Fibroblast of upper back skin (primary cell): ENCODE results near the gene SOX10.

Source experiments
- DNase-seq: peaks from one replicate; pipeline ENCODE4 v3.0.0-alpha.2; 2013

The SOX10 gene

GRCh38 chr22:38016182-38017151 is 32.1 kb upstream of the SOX10 start:
- DNase-seq: no peak

DNA sequence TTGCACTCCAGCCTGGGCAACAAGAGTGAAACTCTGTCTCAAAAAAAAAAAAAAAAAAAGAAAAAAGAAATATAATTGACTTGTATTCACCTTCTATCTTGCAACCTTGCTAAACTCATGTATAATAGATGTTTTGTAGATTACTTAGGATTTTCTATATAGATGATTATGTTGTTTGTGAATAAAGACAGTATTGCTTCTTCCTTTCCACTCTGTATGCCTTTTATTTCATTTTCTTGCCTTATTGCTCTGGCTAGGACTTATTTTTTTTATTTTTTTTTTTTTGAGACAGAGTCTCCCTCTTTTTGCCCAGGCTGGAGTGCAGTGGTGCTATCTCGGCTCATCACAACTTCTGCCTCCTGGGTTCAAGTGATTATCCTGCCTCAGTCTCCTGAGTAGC is 29.7 kb upstream of the SOX10 start:
- no peak for DNase-seq

DNA sequence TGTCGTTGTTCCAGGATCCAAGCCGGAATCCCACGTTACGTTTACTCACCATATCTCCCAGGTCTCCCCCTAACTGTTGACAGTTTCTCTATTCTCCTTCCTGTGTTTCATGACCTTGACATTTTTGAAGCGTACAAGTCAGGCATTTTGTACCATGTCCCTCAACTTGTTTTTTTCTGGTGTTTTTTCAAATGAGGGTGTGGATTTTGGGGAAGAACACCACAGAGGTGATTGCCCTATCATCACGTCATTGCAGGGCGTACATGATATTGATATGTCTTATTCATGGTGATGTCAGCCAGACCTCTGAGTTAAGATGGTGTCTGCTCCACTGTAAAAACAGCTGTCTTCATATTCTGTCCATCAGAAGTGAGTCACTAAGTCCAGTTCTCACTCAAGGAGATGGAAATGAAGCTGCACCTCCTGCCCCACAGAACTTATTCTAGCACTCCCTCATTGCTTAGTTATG is 28.3 kb upstream of the SOX10 start:
- DNase-seq: no peak

GRCh38 chr22:38009000-38009806 is 24.8 kb upstream of the SOX10 start:
- no peak for DNase-seq

- no peak for DNase-seq
Measured at GRCh38 chr22:38007330-38007902, 23.1 kb upstream of the SOX10 start.

- no peak for DNase-seq
Measured at GRCh38 chr22:38006906-38007305, 22.6 kb upstream of the SOX10 start.

DNA sequence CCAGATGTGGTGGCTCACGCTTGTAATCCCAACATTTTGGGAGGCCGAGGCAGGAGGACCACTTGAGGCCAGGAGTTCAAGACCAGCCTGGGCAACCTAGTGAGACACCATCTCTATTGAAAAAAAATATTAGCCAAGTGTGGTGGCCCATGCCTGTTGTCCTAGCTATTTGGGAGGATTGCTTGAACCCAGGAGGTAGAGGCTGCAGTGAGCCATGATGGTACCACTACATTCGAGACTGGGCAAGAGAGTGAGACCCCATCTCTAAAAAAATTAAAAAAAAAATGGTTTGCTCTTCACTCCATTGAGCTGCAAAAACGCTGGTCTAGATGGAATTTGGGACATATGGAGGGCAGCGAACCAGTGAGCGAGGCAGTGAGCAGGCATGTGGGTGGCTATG is 21.6 kb upstream of the SOX10 start:
- DNase-seq: no peak

GRCh38 chr22:37999640-38000272 is 15.4 kb upstream of the SOX10 start:
- no peak for DNase-seq

DNA sequence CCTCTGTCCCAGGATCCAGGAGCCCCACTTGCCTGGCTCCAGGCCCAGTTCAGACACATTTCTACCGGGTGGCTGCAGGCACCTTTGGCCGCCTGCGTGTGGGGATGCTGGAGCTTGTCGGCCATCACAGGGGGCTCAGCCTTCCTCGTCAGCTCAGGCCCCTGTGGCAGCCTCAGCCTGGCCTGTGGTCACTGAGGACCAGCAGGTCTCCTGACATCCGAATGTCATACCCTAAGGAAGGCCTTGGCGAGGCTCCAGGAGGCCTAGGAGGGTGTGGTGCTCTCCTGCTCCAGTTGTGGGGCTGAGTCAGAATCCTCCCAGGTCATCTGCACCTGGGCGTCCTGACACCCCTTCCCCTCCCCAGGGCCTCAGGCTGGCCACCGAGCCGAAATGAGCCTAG is 14.9 kb upstream of the SOX10 start:
- no peak for DNase-seq

DNA sequence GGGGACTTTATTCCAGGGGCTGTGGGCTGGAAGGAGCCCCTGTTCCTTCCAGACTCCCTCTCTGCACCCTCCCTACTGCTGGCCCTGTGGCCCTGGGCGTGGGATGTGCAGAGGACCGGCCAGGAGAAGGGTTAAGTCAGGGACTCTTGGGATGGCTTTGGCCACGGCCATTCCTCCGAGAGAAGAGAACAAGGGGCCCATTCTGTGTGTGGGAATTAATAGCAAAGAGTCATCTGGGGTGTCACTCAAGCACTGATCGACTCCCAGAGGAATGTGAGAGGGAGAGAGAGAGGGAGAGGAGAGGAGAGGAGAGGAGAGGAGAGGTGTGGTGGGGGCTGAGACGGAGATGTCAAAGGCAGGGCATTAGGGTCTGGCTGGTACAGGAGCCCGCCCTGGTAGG is 14.2 kb upstream of the SOX10 start:
- no peak for DNase-seq

DNA sequence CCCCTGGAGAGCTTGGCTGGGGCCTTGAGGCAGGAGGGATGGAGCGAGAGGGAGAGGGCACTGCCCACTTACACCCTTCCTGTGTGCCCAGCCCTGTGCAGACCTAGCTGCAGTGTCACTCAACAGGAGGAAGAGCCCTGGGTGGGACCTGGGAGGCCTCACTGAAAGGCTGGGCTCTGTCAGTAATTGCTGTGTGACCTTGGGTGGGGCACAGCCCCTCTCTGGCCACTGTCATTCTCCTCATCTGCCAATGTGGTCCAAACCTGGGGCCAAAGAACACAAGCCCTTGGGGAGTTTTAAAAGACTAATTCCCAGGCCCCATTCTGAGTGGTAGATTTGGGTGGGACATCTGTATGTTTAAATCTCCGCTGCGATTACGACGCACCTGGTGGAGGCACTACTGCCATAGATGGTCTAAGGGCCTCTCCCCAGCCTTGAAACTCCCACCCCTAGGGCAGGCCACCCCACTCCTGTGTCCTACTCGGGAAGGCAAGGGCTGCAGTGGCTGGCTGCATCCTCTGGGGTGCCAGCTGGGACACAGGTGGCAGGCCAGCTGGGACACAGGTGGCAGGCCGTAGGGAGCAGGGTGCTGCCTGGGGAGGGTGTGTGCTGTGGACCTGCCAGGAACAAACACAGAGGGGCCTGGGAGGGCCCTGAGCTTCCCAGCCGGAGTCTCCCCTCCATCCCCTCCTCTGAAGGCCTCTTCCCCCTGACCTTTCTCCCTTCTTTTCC is 12.3 kb upstream of the SOX10 start:
- DNase-seq: no peak

- DNase-seq: no peak
Measured at GRCh38 chr22:37996079-37996478, 11.7 kb upstream of the SOX10 start.

DNA sequence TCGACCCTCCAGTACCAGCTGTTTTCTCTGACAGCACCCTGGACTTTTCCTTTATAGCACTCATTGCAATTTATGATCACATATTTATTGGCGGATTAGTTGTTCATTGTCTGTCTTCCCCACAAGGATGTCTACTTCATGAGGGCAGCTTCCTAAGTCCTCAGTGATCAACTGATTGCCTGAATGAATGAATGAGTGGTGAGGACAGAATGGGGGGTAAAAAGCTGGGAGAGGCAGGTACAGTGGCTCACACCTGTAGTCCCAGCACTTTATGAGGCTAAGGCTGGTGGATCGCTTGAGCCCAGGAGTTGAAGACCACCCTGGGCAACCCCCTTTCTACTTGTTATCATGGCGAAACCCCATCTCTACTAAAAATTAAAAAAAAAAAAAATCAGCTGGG is 11.1 kb upstream of the SOX10 start:
- DNase-seq: no peak

DNA sequence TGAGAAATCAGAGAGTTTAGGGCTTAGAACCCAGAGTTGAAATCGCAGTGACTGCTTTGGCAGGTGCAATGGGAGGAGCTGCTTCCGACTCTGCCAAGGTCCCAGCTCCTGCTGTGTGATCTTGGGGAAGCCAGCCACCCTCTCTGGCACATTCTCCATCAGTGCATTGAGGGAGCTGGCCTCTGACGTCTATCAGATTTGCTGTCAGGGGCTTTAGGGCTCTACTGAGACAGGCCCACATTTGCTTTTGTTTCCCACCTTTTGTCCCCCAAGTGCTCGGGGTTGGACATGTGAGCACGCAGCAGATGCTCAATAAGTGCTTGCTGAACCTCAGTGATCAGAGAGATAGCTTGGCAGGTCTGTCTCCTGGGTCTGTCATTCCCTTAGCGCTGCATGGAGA is 10.6 kb upstream of the SOX10 start:
- DNase-seq: no peak

DNA sequence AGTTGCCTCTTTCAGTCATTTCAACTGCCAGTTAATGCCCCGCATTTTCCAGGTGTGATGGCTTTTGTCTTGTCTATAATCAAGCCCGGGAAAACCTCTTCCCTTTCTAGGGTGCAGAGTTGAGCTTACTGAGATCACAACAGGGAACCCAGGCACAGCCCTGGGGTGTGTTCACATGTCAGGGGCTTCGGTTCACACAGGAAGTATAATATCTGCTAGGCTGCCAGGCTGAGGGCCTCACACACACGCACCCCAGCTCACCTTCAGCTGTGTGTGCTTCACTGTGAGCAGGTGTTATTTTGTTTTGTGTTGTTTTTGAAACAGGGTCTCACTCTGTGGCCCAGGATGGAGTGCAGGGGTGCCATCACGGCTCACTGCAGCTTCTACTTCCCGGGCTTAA is 9.7 kb upstream of the SOX10 start:
- no peak for DNase-seq

- DNase-seq: no peak
Measured at GRCh38 chr22:37991731-37992442, 7.5 kb upstream of the SOX10 start.

GRCh38 chr22:37990862-37991261 is 6.5 kb upstream of the SOX10 start:
- no peak for DNase-seq

DNA sequence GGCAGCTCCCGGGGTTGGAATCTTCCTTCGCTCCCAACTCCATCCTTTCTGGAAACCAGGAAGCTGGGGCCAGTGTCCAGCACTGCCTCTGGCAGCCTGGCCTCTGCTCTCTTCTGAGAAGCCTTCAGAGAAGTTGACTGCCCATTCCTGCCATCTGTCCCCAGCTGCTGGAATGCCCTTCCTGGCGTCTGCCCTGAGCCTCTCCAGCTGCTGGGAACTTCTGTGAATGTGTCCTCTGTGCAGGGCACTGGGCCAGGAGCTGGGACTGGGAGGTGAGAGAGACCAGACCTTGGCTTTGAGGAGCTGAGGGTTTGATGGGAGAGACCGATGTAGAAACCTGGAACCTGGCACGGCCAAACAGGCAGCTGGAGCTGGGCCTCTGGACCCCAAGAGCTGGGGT is 5.9 kb upstream of the SOX10 start:
- no peak for DNase-seq

- DNase-seq: no peak
Measured at GRCh38 chr22:37989146-37990045, 5.0 kb upstream of the SOX10 start.

- no peak for DNase-seq
Measured at GRCh38 chr22:37986371-37986770, 2.0 kb upstream of the SOX10 start.
